Effector memory CD4-positive, alpha-beta T cell (primary cell): ENCODE data around the gene PDK2.

Source experiments
- DNase-seq, 3 donors: peaks; one replicate each; pipeline ENCODE4 v3.0.0-alpha.2; 2020
- H3K27ac ChIP-seq: 2 replicates; pipeline ENCODE4 v1.7.0; 2013; ENCODE audit warnings: mild to moderate bottlenecking, low read length, moderate library complexity; ENCODE audit not compliant: insufficient read depth, poor library complexity, severe bottlenecking
- H3K27me3 ChIP-seq: replicated peaks from 2 replicates; pipeline ENCODE4 v1.7.0; 2013; ENCODE audit warnings: mild to moderate bottlenecking, low read length; ENCODE audit not compliant: insufficient read depth, control insufficient read depth, poor library complexity, severe bottlenecking
- H3K36me3 ChIP-seq: 2 replicates; pipeline ENCODE4 v1.7.0; 2013; ENCODE audit warnings: mild to moderate bottlenecking, low read length, moderate library complexity; ENCODE audit not compliant: control insufficient read depth, insufficient read depth
- H3K4me1 ChIP-seq: 2 replicates; pipeline ENCODE4 v1.7.0; 2013; ENCODE audit warnings: low read length, mild to moderate bottlenecking; ENCODE audit not compliant: control insufficient read depth, insufficient read depth, poor library complexity, severe bottlenecking
- H3K4me3 ChIP-seq: 2 replicates; pipeline ENCODE4 v1.7.0; 2013; ENCODE audit warnings: low read length, low read depth, mild to moderate bottlenecking; ENCODE audit not compliant: insufficient read depth, poor library complexity, severe bottlenecking
- H3K9me3 ChIP-seq: 2 replicates; pipeline ENCODE4 v1.7.0; 2013; ENCODE audit warnings: mild to moderate bottlenecking, low read length, moderate library complexity; ENCODE audit not compliant: control insufficient read depth

The PDK2 gene

GRCh38 chr17:50143461-50144176 is 48.5 kb downstream of the PDK2 start:
- DNase-seq, result no peak
- Histone ChIP-seq H3K27ac (no peak overlapping the region), H3K4me3 (no peak overlapping the region), H3K36me3 (peaks cover 45% of the 10 kb centered on the region), H3K27me3 (no peaks in the 10 kb centered on the region), H3K9me3 (no peaks in the 10 kb centered on the region), H3K4me1 (peaks cover 95% of the 10 kb centered on the region)

- H3K27ac ChIP-seq, result peak overlapping the region; percentile 17
Measured at GRCh38 chr17:50144355-50144754, 49.2 kb downstream of the PDK2 start.

GRCh38 chr17:50144845-50145531 is 49.8 kb downstream of the PDK2 start:
- H3K4me1 ChIP-seq, result peaks cover 84% of the 10 kb centered on the region
- peak overlapping the region; percentile 86 for H3K27ac ChIP-seq
- H3K4me3 ChIP-seq, result no peak overlapping the region
- H3K27me3 ChIP-seq, result no peaks in the 10 kb centered on the region
- DNase-seq, result no peak
- H3K36me3 ChIP-seq, result peaks cover 31% of the 10 kb centered on the region
- no peaks in the 10 kb centered on the region for H3K9me3 ChIP-seq

More at GRCh38 chr17:50144355-50144754, 49.2 kb downstream of the PDK2 start:
- Histone ChIP-seq H3K9me3 (no peaks in the 10 kb centered on the region), H3K4me3 (no peak overlapping the region), H3K36me3 (peaks cover 38% of the 10 kb centered on the region), H3K4me1 (peaks cover 90% of the 10 kb centered on the region), H3K27me3 (no peaks in the 10 kb centered on the region)
- DNase-seq, result no peak

- Histone ChIP-seq H3K9me3 (no peaks in the 10 kb centered on the region), H3K4me3 (no peak overlapping the region), H3K27ac (peak overlapping the region; percentile 86), H3K27me3 (no peaks in the 10 kb centered on the region), H3K36me3 (peaks cover 30% of the 10 kb centered on the region), H3K4me1 (peaks cover 77% of the 10 kb centered on the region)
- no peak for DNase-seq
Measured at GRCh38 chr17:50145532-50146229, 50.5 kb downstream of the PDK2 start.

- Histone ChIP-seq H3K27me3 (no peaks in the 10 kb centered on the region), H3K4me3 (peak overlapping the region; percentile 86), H3K27ac (peak overlapping the region; percentile 86), H3K9me3 (no peaks in the 10 kb centered on the region), H3K36me3 (peaks cover 26% of the 10 kb centered on the region), H3K4me1 (peaks cover 74% of the 10 kb centered on the region)
- no peak for DNase-seq
Measured at GRCh38 chr17:50146230-50146926, 51.2 kb downstream of the PDK2 start.

- Histone ChIP-seq H3K36me3 (peaks cover 26% of the 10 kb centered on the region), H3K4me3 (peak overlapping the region; percentile 86), H3K9me3 (no peaks in the 10 kb centered on the region), H3K27me3 (no peaks in the 10 kb centered on the region), H3K4me1 (peaks cover 71% of the 10 kb centered on the region), H3K27ac (peak overlapping the region; percentile 86)
- no peak for DNase-seq
Measured at GRCh38 chr17:50146927-50147665, 51.9 kb downstream of the PDK2 start.

GRCh38 chr17:50147841-50148225 is 52.7 kb downstream of the PDK2 start:
- H3K9me3 ChIP-seq, result no peaks in the 10 kb centered on the region
- H3K4me1 ChIP-seq, result peaks cover 68% of the 10 kb centered on the region
- peaks cover 26% of the 10 kb centered on the region for H3K36me3 ChIP-seq
- H3K27me3 ChIP-seq, result no peaks in the 10 kb centered on the region
- DNase-seq, result no peak
- peak overlapping the region; percentile 86 for H3K27ac ChIP-seq
- H3K4me3 ChIP-seq, result peak overlapping the region; percentile 86

DNA sequence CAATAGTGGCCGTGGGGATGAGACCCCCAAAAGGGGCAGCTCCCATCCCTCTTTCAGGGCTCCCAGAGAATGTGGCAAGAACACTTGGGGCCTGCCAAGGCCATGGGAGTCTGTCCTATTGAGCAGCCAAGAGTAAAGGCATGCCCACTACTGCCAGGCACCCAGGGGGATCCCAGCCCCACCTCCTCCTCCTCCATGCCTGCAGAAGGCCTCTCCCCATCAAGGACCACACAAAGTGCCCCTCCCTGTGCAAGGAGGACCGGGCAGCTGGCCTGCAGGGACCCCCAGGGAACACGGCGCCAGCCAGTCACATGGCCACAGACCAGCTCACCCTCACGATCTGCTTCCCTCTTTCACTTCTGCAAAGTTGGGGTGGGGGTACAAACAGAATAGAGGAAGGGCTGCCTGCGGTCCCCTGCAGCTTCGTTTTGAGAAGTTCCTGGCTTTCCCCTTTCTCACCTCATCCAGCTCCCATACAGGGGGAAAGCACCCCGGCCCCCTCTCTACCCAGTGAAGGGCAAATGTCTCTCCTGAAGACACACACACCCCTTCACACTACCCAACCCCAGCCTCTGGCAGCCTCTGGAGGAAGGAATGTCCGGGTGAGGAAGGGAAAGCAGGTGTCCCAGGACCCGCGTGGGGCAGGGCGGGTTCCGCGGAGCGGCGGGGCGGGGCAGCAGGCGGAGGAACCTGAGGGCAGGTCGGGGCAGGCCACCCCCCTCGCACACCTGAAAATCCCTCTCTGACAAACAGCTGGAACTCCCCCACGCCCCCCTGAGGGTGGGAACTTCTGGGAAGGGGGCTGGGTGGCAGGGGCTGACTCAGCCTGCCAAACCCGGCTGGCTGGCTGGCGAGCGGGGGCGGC is 53.3 kb downstream of the PDK2 start:
- H3K9me3 ChIP-seq, result no peaks in the 10 kb centered on the region
- DNase-seq, result peak; percentile 63 to 76 (median 70)
- H3K27me3 ChIP-seq, result no peaks in the 10 kb centered on the region
- H3K4me1 ChIP-seq, result peaks cover 62% of the 10 kb centered on the region
- peak overlapping the region; percentile 86 for H3K27ac ChIP-seq
- peaks cover 22% of the 10 kb centered on the region for H3K36me3 ChIP-seq
- peak overlapping the region; percentile 86 for H3K4me3 ChIP-seq

DNA sequence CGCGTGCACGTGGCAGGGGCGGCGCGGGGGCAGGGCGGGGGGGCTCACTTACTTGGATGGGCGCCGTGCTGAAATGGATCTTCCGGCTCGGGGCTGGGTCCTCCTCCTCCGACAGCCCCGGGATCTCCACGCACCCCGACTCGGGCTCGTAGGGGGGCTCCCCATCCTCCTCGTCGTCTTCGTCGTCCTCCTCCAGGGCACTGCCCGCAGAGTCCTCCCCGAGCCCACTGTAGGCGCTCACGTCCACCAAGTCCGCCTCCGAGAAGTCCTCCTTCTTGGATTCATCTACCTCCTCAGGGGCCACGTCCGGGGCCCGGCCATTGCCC is 53.9 kb downstream of the PDK2 start:
- no peak for DNase-seq
- peak overlapping the region; percentile 86 for H3K4me3 ChIP-seq
- no peaks in the 10 kb centered on the region for H3K27me3 ChIP-seq
- peaks cover 16% of the 10 kb centered on the region for H3K36me3 ChIP-seq
- H3K9me3 ChIP-seq, result no peaks in the 10 kb centered on the region
- peaks cover 59% of the 10 kb centered on the region for H3K4me1 ChIP-seq
- H3K27ac ChIP-seq, result peak overlapping the region; percentile 86
